Right atrium auricular region (tissue), 2 donors: Measurements from ENCODE around the gene KLC4. TPM values are rescaled to one million over a fixed set of nuclear protein-coding genes. Genes with fewer than 3 reads are reported as not detected.

Experiments
- DNase-seq: peaks from one replicate; pipeline ENCODE4 v3.0.0-alpha.2; 2019; ENCODE audit warnings: low spot score
- H3K27ac ChIP-seq, 2 donors: fragments of 200-600 bp; sonication (generic); 1 replicate in 1 of 2; 2 replicates in 1 of 2; pipeline ENCODE4 v1.5.1; 2016 to 2019
- H3K27me3 ChIP-seq, 2 donors: fragments of 200-600 bp; sonication (generic); one replicate each; pipeline versions ENCODE4 v1.5.1 to v1.6.0; 2017 to 2019
- H3K36me3 ChIP-seq: fragments of 200-600 bp; sonication (generic); one replicate; pipeline ENCODE4 v1.5.1; 2016
- H3K4me1 ChIP-seq, 2 donors: fragments of 200-600 bp; sonication (generic); one replicate each; pipeline versions ENCODE4 v1.5.1 to v1.6.0; 2017 to 2019
- H3K4me3 ChIP-seq, 2 donors: fragments of 200-600 bp; sonication (generic); 1 replicate in 1 of 2; 2 replicates in 1 of 2; pipeline ENCODE4 v1.5.1; 2017 to 2019; ENCODE audit warnings: mild to moderate bottlenecking in 1 of 2, moderate library complexity in 1 of 2
- H3K9me3 ChIP-seq, 2 donors: fragments of 200-600 bp; sonication (generic); one replicate each; pipeline ENCODE4 v1.5.1; 2019
- total RNA-seq, 2 donors: library from RNA; depleted of rRNA; stranded (reverse); fragments of >200 nt; gene quantifications; one replicate each; pipeline ENCODE4 v1.1.0, GENCODE V29; 2016
- TF ChIP-seq, protein P1 (sequence below), 2 donors: fragments of 200-600 bp; sonication (generic); IDR thresholded peaks; one replicate each; pipeline ENCODE4 v1.5.1; 2019; ENCODE audit warnings: antibody characterized with exemption in 2 of 2

Gene KLC4
- total RNA-seq, 2 donors from 2014 or later = 22.5 to 46.5 TPM

DNA sequence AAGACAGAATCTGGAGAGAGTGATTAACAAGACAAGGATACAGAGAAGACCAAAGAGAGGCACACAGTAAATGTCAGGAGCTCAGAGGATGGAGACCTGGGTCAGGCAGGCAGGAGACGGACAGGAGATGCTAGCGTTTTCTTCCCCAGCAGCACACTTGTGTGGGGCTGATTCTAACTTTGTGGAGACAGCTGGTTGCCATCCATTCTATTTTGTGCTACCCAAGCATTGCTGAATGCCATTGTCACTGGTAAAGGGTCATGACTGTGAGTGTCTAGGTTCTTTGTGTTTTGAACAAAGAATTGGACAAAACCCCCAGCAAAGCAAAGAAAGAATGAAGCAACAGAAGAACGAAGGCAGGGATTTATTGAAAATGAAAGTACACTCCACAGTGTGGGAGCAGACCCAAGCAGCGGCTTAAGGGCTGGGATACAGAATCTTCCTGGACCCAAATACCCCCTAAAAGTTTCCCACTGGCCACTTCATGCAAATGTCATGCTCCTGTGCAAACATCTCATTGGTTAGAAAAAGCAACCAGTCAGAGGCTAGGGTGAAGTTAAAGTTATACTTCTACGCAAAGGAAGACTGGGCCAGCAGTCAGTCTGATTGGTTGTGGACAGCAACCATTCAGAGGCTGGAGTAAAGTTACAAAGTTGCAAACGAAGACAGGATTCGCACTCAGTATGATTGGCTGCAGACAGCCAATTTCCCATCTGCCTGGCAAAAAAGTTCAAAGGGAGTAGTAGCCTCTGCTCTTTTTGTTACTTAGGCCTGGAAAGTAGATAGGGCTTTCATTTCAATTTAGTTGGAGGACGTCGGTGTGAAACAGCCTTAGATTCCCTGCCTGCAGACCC lies 34.2 kb downstream of the KLC4 start:
- Histone ChIP-seq H3K36me3 (no peaks in the 10 kb centered on the region), H3K27ac (peak overlapping the region in 1 of 2 donors; percentile 37), H3K9me3 (no peaks in the 10 kb centered on the region), H3K4me3 (peak overlapping the region in 1 of 2 donors; percentile 34), H3K27me3 (no peaks in the 10 kb centered on the region), H3K4me1 (peaks cover 0 to 17% of the 10 kb centered on the region in 2 donors)
- peak; percentile 68 for DNase-seq
- TF ChIP-seq, protein P1, sequence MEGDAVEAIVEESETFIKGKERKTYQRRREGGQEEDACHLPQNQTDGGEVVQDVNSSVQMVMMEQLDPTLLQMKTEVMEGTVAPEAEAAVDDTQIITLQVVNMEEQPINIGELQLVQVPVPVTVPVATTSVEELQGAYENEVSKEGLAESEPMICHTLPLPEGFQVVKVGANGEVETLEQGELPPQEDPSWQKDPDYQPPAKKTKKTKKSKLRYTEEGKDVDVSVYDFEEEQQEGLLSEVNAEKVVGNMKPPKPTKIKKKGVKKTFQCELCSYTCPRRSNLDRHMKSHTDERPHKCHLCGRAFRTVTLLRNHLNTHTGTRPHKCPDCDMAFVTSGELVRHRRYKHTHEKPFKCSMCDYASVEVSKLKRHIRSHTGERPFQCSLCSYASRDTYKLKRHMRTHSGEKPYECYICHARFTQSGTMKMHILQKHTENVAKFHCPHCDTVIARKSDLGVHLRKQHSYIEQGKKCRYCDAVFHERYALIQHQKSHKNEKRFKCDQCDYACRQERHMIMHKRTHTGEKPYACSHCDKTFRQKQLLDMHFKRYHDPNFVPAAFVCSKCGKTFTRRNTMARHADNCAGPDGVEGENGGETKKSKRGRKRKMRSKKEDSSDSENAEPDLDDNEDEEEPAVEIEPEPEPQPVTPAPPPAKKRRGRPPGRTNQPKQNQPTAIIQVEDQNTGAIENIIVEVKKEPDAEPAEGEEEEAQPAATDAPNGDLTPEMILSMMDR (IDR thresholded peaks at IDR 0.05) = no peak

- Histone ChIP-seq H3K9me3 (no peaks in the 10 kb centered on the region), H3K27me3 (no peaks in the 10 kb centered on the region), H3K27ac (peak overlapping the region in 1 of 2 donors; percentile 7), H3K4me3 (no peak overlapping the region), H3K4me1 (peaks cover 0 to 17% of the 10 kb centered on the region in 2 donors), H3K36me3 (no peaks in the 10 kb centered on the region)
- DNase-seq = no peak
- TF ChIP-seq, protein P1 (IDR thresholded peaks at IDR 0.05) = no peak
Measured at GRCh38 chr6:43095939-43096338, 36.5 kb downstream of the KLC4 start.

DNA sequence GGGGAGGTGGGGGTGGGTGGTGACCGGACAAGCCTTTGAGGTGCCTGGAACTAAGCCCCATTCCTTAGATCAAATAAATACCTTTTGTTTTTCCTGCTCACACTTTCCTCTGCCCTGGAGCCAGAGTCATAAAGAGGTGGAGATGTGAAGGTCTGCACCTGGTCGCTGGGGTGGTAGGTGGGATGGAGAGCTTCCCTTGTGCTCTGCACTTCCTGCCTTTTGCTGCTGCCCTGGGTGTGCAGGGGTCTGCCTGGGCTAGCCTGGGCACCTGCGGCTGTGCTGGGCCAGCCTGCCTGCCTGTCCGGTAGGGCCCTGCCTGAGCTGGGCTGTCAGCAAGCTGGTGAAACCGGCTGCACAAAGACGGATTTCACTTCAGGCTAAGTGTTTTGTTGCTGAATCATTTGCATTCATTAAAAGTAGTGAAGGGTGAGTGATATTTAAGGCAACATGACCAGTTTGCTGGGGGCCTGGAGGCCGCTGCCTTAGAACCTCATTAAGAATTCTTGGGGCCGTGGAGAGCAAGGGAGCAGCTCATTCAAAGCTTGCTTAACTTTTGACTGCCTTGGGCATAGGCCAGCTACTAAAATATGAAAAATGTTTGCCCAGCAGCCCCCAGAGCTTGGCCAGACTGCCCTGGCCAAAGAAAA lies 37.1 kb downstream of the KLC4 start:
- Histone ChIP-seq H3K4me1 (peaks cover 0 to 17% of the 10 kb centered on the region in 2 donors), H3K9me3 (no peaks in the 10 kb centered on the region), H3K27me3 (no peaks in the 10 kb centered on the region), H3K36me3 (no peaks in the 10 kb centered on the region), H3K27ac (peak overlapping the region in 1 of 2 donors; percentile 7), H3K4me3 (no peak overlapping the region)
- no peak for DNase-seq
- TF ChIP-seq, protein P1 (IDR thresholded peaks at IDR 0.05) = no peak

DNA sequence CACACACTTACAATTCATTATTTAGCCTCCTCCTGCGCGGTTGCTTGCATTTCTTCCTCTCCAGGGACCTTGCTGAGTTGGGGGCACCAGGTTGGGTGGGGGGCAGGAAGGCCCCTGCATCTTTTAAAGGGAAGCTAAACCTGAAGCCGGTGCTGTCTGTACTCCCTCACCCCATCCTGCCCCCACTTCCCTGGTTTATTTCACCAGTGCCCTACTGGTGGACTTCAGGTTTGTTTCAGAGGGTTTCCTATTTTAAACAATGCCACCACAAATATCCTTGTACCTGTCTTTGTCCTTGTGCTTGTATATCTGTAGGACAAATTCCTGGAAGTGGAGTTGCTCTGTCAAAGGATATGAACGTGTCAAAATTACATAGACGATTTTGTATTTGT lies 37.7 kb downstream of the KLC4 start:
- Histone ChIP-seq H3K36me3 (no peaks in the 10 kb centered on the region), H3K4me1 (peaks cover 0 to 17% of the 10 kb centered on the region in 2 donors), H3K9me3 (no peaks in the 10 kb centered on the region), H3K27ac (peak overlapping the region in 1 of 2 donors; percentile 7), H3K27me3 (no peaks in the 10 kb centered on the region), H3K4me3 (no peak overlapping the region)
- TF ChIP-seq, protein P1 (IDR thresholded peaks at IDR 0.05) = no peak
- no peak for DNase-seq

DNA sequence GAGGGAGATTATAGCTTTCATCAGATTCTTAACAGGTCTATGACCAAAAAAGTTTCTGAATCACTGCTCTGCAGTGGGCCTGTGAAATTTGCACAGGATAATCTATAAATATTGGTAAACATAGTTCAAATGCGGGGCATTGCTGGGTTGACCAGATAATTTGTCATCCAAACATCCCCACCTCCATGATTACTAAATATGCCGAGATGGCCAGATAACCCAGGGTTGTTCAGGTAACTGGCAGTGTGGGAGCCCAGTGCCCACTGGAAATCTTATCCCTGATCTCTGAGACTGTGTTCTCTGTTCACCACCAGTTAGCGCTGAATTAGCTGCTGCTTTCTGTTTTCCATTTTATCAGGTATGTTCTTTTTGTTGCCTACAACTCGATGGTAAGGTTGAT lies 38.1 kb downstream of the KLC4 start:
- no peak for DNase-seq
- Histone ChIP-seq H3K36me3 (no peaks in the 10 kb centered on the region), H3K4me3 (no peak overlapping the region), H3K27me3 (no peaks in the 10 kb centered on the region), H3K9me3 (no peaks in the 10 kb centered on the region), H3K27ac (peak overlapping the region in 1 of 2 donors; percentile 7), H3K4me1 (peaks cover 0 to 17% of the 10 kb centered on the region in 2 donors)
- TF ChIP-seq, protein P1 (IDR thresholded peaks at IDR 0.05) = no peak
